ENCODE measurements around the gene UBE2O.

Gene UBE2O

GRCh38 chr17:76484228-76484725 lies 31.3 kb upstream of the UBE2O start:
- no peak for DNase-seq

GRCh38 chr17:76481071-76481655 lies 28.2 kb upstream of the UBE2O start:
- DNase-seq, result no peak

- DNase-seq, result no peak
These were observed 27.7 kb upstream of the UBE2O start for GRCh38 chr17:76480632-76481031.

- DNase-seq, result no peak
These were observed 26.6 kb upstream of the UBE2O start for GRCh38 chr17:76479515-76480060.

- DNase-seq, result no peak
These were observed 26.0 kb upstream of the UBE2O start for GRCh38 chr17:76478730-76479514.

GRCh38 chr17:76478097-76478496 lies 25.1 kb upstream of the UBE2O start:
- DNase-seq, result no peak

- no peak for DNase-seq
These were observed 24.6 kb upstream of the UBE2O start for GRCh38 chr17:76477576-76477975.

- DNase-seq, result no peak
These were observed 23.8 kb upstream of the UBE2O start for GRCh38 chr17:76476736-76477135.

- no peak for DNase-seq
These were observed 22.4 kb upstream of the UBE2O start for GRCh38 chr17:76475302-76475701.

GRCh38 chr17:76474894-76475293 lies 21.9 kb upstream of the UBE2O start:
- DNase-seq, result no peak

GRCh38 chr17:76474238-76474637 lies 21.3 kb upstream of the UBE2O start:
- no peak for DNase-seq

GRCh38 chr17:76473541-76473985 lies 20.6 kb upstream of the UBE2O start:
- DNase-seq, result no peak

GRCh38 chr17:76472726-76473125 lies 19.8 kb upstream of the UBE2O start:
- no peak for DNase-seq

- DNase-seq, result no peak
These were observed 19.3 kb upstream of the UBE2O start for GRCh38 chr17:76472258-76472645.

GRCh38 chr17:76471498-76472257 lies 18.7 kb upstream of the UBE2O start:
- DNase-seq, result no peak

GRCh38 chr17:76469991-76470739 lies 17.2 kb upstream of the UBE2O start:
- DNase-seq, result no peak

GRCh38 chr17:76469076-76469990 lies 16.4 kb upstream of the UBE2O start:
- DNase-seq, result no peak

- DNase-seq, result no peak
These were observed 15.7 kb upstream of the UBE2O start for GRCh38 chr17:76468634-76469010.

GRCh38 chr17:76467809-76468633 lies 15.1 kb upstream of the UBE2O start:
- DNase-seq, result no peak

- DNase-seq, result peak; percentile 81
These were observed 14.4 kb upstream of the UBE2O start, which contains the start of gene AANAT for GRCh38 chr17:76467366-76467765. Gene AANAT, plus strand, starts transcription at chr17:76467603. Its CDS starts 1,144 bp downstream, at chr17:76468747.

- no peak for DNase-seq
These were observed 13.8 kb upstream of the UBE2O start for GRCh38 chr17:76466775-76467130.

All from DMS 273 treated with DMSO at 0.1 percent for 48 hours (cell line).